Esophagus squamous epithelium (tissue), 4 donors: Measurements from ENCODE around the gene MBTD1.

Source experiments
- CTCF ChIP-seq, 6 experiments: fragments of 450-650 bp in 4 of 6; fragments of 200-600 bp in 2 of 6; sonication (generic) in 2 of 6; IDR thresholded peaks; one replicate each; pipeline ENCODE4 v1.5.1; 2016 to 2019; ENCODE audit warnings: antibody characterized with exemption in 6 of 6, mild to moderate bottlenecking in 4 of 6, moderate library complexity in 4 of 6
- POLR2A ChIP-seq, 4 donors: fragments of 450-650 bp; IDR thresholded peaks; one replicate each; pipeline ENCODE4 v1.6.1; 2017; ENCODE audit warnings: antibody characterized with exemption in 4 of 4, mild to moderate bottlenecking in 4 of 4, moderate library complexity in 3 of 4

- TF ChIP-seq CTCF (IDR thresholded peaks at IDR 0.05) (no peak), POLR2A (IDR thresholded peaks at IDR 0.05) (no peak)
Observed at GRCh38 chr17:51221322-51221721, 38.5 kb downstream of the MBTD1 start.
